ENCODE results near the gene MYL11.

Gene MYL11

DNA sequence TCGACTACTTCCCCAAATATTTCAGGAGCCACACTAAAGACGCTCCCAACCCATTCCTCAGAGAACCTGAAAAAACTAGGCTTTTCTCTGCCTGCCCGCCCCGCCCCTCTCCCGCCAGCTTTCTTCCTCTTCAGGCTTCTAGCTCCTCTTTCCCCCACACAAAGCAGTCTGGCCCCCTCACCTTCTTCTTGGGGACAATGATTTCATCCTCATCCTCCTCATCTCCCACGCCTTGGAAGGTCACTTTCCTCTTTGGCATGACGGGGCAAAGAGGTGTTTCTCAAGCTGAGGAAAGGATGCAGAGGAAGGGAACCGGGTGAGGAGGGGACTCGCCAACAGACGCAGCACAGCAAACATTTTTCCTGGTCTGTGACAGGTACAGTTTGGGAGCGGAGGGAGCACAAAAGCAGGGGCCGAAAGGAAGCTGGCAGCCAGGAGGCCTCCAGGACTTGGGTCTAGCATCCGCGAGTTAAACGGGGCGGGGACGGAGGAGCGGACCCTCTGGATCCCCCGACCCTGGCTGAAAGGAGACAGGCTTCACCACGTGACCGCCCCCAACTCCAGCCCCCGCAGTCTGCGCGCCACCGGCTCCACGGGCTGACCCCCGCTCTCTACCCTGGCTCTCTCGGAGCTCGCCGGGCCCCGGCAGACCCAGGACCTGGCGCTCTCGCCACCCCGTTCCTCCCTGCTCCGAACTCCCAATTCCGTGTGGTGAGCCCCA is 20.0 kb upstream of the MYL11 start:
- peak; percentile 72 for DNase-seq

DNA sequence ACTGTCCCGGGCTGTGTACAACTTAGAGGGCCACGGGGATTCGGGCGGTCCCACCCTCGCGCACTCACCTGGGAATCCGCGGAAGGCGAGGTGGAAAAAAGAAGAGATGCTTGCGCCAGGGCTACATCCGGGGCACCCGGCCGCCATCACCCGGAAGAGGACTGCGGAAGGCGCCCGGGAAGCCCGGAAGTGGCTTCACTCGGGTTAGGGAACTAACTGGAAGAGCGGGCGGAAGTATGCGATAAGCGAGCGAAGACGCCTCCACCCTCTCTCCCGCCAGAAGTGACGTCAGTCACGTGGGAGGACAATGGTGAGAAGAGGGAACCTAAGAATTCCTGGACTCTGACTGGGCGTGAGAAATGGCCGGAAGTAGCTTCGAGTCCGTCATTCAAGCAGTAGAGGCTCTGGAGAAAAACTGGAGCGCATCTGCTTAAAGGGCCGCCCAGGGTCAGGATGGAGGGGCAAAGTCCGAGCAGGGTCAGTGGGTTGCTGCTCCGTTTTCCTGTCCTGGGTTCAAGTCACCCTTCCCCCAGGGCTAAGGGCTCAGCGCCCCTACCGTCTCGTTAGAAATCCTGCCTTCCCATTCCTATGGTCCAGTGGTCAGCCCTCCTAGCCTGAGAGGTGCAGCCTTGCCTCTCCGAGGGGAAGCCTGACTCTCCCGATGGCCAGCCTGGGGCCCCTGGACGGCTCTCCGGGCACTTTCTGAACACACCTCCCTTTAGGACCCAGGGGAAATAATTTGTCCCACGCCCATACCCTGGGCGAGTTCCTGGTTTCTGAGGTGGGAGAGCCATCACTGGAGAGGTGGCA is 19.3 kb upstream of the MYL11 start, which contains the start of gene CD2BP2:
TSS of gene CD2BP2 (minus strand) at position 165 of the 810 bp plus-strand sequence. CDS start 627 bp downstream, outside the sequence.
- DNase-seq: peak; percentile 100

DNA sequence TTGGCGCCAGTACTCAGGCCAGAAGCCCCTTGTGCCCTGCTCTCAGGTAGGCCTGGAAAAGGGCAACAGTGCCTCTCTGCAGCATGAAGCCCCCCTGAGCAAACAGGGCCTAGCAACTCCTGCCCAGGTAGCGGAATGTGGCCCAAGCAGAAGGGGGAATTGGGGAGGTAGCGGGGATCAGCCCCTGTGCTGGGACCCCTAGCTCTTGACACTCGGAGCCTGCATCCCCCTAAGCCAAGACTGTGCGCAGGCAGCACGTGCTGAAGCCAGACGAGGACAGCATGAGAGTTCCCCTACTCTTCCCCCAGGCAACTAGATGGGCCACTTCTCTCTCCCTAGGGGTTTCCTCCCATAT is 18.7 kb upstream of the MYL11 start:
- DNase-seq: no peak

DNA sequence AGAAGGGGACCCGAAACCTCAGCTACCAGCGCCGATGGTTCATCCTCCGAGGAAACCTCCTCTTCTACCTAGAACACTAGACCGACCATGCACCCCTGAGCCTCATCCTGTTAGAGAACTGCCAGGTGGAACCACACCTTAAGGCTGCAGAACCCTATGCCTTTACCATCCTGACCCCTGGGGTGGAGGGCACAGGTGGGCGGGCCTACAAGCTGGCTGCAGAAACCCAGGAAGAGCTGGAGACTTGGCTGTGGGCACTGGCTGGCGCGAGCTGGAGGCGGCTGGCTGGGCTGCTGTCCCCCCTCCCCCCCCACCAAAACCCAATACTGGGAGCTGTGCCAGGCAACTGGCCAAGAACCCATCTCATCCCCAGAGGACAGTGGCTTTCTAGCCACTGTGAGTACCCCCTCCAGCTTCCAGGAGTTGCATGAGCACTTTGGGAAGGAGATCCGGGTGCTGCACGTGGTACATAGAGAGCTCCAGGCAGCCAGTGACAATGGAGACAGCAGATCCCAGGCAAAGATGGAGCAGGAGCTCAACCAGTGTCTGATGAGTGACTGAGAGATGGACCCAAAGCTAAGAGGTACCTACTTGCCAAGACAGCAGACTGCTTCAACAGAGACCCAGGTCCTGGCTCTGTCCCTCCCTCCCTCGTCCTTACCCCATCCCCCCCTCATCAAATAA is 18.1 kb upstream of the MYL11 start:
- DNase-seq: no peak

DNA sequence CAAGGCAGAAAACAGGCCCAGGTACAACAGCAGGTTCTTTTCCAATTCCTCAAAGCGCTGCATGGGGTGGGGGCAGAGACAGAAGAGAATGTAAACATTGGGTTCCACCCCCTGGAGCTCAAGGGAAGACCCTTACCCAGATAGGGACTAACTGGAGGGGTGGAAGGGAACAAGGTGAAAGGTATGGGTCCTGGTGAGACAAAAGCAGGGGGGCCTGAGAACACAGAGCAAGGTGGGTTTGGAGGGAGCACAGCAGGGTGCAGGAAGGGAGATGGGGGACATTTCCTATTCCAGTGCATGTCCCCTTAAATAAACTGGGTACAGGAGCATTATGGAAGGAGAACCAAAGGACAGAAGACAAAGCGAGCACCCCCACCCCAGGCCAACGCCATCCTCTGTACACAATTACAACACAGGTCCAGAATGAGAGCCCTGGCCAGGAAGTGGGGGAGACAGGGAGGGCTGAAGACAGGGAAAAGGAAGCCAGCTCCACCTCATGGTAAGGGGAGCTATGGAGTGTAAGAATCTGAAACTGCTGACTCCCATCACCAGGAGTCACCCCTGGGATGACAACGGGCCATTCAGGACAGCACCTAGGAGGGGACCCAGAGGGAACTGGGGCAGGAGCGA is 17.4 kb upstream of the MYL11 start:
- no peak for DNase-seq

DNA sequence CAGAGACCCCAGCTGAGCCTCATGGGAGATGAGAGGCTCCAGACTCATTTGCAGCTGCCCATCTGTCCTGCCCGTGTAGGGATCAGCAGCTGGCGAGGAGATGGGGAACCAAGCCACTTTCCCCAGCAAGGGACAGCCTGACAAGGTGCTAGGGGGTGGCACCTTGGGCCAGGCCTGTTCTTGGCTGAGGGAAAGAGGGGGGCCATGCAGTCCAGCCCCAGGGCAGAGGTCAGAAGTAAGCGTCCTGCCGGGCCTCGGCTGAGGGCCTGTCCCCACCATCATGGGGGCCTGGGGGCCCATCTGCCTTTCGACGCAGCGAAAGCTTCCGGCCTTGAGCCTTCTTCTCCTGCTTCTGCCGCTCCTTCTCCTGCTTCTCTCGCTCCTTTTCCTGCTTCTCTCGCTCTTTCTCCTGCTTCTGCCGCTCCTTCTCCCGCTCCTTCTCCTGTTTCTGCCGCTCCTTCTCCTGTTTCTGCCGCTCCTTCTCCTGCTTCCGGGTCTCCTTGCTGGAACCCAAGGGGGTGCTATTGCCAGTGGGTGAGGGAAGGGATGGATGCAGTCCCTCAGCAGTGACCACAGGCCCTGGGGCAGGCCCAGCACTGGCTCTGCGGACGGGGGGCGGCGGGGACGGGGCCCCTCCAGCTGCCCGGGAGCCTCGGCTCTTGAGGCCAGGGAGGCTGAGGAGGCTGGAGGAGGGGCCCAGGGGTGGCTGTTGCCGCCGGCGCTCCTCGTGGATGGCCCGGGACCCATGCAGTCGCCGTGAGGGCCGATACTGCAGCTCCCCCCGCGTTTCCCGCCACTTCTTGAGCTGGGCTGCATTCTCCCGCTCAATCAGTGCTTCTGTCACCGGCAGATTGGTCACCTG is 16.7 kb upstream of the MYL11 start:
- DNase-seq: no peak

DNA sequence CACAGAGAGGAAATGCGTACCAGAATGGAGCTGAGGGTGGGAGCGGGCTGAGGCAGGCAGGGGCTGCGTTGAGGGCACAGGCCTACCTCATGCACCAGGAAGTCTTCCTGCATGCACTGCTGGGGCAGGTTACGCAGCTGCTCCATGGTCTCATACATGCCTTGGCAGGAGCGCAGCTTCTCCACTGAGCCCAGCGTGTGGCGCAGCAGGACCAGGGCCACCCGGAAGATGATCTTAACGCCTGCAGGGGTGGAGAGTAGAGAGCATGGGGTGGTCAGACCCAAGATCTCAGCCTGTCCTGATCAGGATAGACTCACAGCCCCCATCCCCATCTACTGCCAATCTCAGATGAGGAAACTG is 16.0 kb upstream of the MYL11 start:
- DNase-seq: no peak

DNA sequence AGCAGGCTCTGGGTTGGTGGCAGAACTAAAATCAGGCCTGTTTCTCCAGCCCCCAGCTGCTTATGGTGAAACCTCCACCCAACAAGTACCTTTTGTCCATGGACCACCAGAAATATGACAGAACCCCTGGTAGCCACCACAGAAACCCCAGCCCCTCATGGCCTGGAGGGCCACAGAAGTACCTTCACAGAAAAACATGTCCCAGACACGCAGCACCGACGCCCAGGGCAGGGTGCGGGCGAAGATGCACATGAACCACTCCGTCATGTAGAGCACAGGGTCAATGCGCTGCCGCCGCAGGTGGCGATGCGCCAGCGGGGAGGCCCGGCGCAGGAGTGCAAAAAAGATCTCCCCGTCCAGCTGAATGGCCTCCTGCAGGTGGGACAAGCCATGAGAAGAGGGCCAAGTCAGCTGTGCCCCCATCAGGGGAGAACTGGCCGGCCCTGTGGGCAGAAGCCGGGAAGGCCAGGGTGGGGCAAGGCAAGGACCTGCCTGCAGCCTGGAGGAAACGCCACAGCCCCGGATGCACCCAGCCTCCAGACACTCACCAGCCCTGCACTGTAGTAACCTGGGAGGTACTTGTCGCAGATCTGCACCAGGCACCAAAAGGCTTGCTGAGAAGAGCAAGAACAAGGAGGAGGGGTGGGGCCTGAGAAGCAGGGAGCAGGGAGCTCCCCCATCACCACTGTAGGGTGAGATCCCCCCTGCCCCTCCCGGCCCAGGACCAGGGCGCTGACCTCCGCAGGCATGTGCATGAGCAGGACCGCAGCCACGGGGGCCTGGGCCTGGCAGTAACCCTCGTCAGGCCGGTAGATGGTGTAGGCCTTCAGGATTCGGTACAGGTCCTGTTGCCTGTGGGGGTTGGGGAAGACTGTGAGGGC is 15.4 kb upstream of the MYL11 start:
- DNase-seq: no peak

DNA sequence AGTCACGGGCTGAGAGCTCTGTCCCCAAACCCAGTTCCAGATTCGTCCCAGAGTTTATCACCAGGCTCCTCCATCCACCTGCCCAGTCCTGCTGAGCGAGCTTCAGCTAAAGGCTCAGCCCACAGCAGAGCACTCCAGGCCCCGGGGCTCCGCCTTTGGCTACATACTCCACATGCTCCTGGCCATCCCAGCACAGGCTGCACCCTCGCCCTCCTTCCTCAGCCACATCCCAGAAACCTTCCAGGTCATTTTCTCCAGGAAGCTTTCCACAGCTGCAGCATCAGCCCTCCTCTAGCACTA is 14.8 kb upstream of the MYL11 start:
- no peak for DNase-seq

DNA sequence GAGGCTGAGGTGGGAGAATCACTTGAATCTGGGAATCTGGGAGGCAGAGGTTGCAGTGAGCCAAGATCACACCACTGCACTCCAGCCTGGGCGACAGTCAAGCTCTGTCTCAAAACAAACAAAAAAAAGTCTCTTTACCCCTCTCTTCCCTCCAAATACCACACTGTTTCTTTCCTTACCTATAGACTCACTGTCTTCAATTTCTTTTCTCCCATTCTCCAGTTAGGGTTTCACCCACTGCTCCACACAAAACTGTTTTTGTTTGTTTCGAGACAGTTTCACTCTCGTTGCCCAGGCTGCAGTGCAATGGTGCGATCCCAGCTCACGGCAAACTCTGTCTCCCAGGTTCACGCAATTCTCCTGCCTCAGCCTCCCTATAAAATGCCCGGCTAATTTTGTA is 13.4 kb upstream of the MYL11 start:
- DNase-seq: no peak

DNA sequence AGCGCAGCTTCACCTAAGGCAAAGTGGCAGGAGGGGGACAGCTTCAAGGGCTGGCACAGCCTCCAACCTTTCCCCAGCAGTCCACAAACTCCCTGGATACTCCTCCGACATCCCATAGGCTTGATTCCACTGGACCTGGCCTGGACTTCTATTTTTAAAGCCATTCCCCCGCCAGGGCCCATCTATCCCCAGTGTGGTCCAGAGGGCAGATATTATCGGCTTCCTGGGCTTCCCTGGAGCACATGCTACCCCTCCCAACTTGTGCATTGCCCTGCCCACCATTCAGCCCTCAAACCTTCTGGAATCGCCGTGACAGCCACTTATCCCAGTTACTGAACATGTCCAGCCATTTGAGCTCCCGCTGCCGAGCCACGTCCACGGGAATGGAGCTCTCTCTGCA is 9.4 kb upstream of the MYL11 start:
- DNase-seq: no peak

DNA sequence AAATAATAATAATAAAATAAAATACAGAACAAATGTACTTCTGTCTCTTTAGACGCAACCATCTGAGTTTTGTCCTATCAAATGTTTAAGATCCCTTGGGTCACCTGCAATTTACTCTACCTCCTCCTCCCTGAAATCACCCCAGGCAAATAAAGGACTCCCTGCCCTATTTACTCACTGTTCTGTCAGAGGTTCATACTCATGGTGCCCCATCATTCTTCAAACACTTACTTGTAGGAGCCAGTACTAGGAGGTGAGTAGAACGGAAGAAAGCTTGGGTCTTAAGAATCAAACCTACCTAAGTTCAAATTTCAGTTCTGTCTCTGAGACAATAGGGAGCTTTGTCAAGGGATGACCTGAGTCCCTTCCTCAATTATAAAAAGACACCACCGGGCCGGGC is 8.1 kb upstream of the MYL11 start:
- no peak for DNase-seq

DNA sequence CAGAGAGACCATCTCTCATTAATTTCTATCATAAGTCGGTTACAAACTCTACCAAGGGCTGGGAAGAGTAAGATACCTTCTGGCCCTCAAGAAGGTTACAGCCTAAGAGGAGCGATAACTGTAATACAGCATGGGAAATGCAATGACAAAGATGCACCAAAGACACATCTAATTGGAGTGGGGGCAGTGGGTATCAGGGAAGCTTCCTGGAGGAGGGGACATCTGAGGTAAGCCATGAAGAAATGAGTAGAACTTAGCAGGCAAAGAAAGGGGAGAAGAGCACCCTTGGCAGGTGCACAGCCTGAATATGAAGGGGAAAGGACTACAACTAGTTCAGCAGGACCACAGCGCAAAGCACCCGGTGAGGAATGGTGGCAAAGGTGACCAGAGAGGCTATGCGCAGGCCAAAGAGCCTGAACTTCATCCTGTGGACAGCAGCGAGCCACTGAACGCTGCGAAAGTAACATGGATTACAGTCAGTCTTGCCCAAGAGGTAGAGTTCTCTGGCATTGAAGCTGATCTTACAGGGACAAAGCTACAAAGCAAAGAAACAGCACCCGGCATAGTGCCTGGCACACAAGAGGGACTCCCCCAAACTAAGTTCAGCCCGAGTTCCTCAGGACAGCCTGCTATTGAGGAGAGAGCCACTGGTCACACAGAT is 7.1 kb upstream of the MYL11 start:
- no peak for DNase-seq

DNA sequence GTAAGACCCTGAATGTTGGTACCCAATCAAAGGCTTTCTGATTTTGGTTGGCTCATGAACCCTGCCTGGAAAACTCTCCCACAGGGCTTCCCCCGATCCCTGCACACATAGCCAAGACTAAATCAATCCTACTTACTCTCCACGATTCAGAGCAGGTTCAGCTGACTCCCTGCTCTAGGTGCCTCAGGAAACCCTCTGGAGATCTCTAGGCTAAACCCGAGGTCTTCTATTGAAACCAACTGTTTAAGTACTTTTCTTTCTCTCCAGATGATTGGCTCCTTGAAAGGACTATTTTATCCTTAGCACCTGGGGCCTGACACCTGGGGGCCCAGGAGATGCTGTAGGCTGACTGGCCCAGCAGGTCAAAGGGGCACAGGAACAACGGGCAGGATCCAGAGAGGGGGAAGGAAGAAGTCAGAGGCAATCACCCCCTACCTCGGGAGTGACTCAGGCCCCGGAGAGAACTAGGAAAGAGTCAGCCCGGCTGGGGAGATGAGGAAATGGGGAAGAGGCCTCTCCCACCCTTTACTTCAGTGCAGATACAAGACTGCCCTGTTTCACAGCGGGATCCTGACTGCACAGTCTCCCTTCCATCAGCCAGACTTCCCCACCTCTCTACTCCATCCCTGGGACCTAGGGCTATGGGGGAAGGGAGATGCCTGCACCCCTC is 6.3 kb upstream of the MYL11 start:
- peak; percentile 83 for DNase-seq

DNA sequence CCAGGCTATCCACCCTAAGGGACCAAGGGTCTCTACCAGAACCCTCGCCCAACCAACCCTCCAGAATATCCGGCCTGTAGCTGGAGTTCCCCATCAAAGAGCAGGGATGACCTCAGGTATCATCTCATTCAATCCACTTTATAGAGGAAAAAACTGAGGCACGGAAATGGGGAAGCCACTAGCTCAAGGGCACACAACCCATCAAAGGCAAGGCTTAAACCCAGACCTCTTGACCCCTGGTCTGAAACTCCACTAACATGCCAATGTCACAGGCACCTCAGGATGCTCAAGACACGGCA is 5.9 kb upstream of the MYL11 start:
- peak; percentile 14 for DNase-seq

DNA sequence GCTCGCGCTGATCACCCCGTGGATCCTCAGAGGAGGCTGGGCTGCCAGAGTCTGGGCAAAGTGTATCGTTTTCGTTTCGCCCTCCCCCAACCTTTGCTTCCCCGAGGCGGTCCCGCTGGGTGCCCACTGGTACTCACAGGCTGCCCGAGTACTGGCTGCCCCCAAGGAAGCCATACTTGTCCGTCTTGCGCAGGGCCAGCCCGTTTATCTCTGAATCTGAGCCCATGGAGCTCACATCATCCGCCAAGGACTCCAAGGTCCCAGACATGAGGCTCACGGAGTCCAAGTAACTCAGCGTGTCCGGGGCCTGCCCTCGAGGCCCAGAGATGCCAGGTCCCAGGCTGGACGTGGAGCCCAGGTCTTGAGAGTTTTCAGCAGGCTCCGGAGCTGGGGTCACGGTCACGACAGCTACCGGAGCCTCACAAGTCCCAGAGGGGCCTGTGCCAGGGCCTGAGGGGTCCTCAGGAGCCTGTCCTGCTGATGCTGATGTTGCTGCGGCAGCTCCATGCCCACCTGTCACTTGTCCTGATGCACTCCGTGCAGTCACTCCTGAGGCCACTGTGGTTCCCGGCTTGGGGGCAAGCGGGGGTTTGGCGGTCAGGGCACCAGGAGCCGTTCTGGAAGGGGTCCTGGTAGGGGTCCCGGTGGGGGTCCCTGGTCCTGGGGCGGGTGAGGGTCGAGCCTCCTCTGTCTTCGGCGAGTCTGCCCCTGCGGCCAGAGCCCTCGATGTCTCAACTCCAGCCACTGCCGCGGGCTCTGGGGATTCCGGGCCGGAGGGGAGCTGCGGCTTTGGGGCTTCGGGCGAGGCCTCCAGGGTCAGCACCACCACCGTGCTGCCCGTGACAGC is 5.3 kb upstream of the MYL11 start:
- DNase-seq: peak; percentile 34

DNA sequence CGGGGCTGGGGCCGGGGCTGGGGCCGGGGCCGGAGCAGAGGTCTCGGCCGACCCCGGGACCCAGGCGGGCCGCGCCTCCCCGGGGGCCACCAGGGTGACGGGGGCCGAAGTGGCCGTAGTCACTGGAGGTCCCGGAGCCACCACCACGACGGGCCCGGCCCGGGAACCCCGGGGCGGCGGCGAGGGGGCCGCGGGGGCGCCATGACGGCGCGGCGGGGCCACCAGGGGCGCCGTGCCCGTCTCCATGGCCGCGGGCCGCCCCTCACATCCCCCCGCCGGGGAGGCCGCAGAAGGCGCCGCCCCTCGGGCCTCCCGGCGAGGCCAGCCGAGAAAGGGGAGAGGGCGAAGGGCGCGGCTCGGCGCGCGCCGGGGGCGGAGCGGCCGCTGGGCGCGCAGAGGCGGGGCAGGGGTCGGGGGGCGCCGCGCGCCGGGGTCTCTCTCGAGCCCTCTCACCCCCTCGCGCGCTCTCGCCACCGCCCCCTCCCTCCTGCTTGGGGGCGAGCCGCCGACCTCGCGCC is 4.6 kb upstream of the MYL11 start:
- DNase-seq: no peak

DNA sequence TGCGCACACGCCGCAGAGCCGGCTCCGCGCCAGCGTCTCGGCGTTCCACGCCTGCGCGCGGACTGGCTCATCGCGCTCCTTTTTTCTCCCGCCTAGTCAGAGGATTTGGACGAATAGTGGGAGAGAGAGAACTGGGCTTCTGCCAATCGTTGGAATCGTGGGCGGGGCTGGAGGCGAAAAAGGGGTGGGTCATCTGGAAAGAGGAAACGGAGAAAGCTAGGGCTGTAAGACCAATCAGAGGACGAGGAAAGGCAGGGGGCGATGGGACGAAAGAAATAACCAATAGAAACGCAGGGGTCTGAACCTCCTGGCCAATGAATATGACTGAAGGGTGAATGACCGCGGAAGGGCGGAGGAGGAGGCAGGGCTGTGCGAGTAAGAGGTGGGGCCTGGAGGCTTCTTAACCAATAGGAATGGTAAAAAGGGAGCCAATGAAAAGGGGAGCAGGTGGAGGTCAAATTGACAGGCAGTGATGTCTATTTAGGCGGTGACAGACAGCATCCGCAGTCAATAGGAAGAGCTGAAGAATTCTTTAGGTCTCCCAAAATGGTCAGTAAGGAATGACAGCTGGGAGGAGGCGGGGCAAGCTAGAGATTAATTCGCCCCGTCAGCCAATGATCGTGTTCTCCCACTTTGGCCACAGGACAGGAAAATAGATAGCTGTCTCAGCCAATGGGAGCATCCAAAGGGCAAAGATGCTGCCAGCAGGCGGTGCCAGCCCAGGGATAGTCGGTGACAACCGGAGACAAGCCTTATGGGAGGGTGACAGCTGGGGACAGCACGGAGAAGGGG is 4.0 kb upstream of the MYL11 start, which contains the start of gene TBC1D10B:
TSS of gene TBC1D10B (minus strand) at position 39 of the 792 bp plus-strand sequence. CDS start 311 bp downstream, outside the sequence.
- DNase-seq: peak; percentile 100

Data from inflammatory macrophage treated with lipopolysaccharide for 4 hours (primary cell).